GM21423 (cell line): ENCODE measurements around the gene ARHGEF28.

Experiments used
- ATAC-seq: cut with Tn5 transposase; IDR thresholded peaks from one replicate; pipeline ENCODE4 v1.9.1; 2021; ENCODE audit warnings: mild to moderate bottlenecking, moderate library complexity; ENCODE audit not compliant: unreplicated experiment

The ARHGEF28 gene

DNA sequence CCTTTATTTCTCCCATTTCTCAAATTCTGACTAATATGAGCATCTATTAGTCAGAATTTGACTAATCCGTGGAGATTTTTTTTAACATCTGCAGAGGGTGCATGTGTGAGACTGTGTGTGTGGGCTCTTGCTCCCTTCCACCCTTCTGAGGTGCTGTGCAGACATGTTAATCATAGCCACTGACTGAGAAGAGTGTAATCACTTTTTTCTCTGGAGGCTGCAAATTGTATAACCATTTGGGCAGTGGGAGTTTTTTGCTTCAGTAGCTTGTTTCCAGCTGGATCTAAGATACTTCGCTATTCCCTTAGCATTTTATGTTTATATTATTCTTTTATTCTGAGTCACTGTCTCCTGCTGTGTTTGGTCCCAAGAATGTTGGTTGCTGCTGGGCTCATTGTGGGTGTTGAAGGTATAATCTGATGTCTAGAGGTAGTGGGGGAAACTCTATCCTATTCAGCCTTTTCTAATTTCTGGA, 66.2 kb downstream of the ARHGEF28 start:
- no peak for ATAC-seq

DNA sequence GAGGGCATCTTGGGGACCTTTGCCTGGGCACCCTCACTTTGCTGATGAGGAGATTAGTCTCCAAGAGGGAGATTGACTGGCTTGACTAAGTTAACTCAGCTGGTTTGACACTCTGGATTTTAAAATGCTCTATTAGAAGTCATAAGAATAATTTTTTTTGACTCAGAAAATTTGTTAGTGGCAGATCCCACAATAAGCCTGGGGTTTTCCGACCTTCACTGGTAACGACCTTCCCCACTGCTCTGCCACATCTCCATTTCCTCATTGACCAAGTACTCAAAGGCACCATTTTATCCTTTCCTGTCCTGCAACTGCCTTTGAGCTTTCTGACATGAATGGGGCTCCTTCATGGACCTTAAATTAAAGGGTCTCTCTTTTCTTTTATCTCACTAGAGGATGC, 67.0 kb downstream of the ARHGEF28 start:
- ATAC-seq = no peak

DNA sequence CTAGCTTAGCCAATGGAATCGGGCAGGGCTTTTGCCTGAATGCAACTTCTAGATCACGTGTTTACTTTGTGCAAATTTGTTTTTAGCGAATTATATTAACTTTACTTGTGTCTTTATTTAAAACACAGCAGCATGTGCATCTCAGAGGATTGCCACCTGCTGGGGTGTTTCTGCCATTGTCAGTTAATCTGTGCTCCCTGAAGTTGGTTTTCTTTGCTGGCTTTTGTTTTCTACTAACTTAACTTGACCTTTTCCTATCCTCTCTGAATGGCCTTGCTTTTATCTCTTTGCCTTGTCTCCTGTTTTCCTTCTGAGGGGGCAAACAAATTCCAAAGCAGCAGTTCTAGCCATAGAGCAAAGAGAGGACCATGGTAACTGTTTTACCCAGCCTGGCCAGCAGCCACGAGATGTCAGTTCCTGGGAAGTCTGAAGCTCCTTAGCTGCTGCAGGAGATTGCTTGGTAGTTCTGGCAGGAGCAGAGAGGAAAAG, 67.6 kb downstream of the ARHGEF28 start:
- ATAC-seq = peak; percentile 7

DNA sequence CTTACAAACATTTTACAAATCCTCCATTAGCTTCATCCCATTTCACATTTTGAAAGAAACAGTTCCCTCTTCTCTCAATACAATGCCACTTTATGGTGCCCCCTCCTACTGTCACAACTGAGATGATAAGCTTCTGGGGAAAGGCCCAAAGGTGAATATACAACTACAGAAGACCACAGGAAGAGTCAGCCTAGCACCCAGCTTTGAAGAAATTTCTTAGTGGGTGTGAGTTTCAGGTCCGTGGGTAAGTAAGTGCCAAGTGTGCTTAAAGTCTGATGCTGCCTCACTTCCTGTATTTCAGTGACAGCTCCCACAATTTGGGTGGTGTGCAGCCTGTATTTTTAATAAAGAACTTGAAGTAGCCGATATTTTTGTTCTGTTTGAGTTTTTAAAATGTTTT, 68.1 kb downstream of the ARHGEF28 start:
- peak; percentile 92 for ATAC-seq

DNA sequence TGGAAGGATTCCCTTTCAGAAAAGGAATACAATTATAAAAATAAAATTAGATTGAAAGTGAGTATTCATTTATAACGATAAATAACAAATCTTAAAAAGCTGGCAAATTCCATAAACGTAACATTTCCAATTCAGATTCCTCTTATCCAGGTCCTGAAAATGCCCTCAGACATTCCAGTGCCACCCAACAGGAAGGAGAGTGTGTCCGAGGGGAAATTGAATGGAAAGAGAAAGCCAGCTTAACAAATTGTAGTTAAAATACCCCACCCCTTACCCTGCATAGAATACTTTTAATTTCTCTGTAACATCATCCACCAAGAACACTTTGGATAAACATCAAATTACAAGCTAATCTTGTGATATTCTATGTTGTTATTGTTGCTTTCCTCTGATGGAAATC, 72.0 kb downstream of the ARHGEF28 start:
- no peak for ATAC-seq

DNA sequence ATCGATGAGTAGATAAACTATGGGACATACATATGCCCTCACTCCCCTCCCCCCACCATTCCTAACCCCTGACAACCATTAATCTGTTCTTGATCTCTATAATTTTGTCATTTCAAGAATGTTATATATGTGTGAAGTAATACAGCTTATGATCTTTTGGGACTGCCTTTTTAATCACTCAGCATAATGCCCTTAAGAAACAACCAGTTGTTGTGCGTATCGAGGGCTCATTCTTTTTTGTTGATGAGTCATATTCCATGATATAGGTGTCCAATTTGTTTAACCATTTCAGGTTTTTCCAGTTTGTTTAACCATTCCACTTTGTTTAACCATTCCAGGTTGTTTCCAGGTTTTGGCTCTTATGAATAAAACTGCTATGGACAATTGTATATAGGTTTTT, 75.6 kb downstream of the ARHGEF28 start:
- ATAC-seq = no peak

DNA sequence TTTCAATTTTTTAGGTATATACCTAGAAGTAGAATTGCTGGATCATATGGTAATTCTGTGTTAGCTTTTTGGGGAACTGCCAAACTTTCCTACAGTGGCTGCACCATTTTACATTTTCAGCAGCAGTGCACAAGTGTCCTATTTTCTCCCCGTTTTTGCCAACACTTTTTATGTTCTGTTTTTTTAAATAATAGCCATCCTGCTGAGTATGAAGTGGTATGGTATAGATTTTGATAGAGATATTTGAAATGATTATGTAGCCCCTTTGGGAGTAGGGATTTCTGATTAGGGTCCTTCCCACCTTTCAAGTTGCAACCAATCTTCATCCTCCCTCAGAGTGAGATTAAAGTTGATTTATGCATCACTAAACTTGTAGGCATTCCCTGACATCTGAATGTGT, 76.5 kb downstream of the ARHGEF28 start:
- ATAC-seq = no peak

DNA sequence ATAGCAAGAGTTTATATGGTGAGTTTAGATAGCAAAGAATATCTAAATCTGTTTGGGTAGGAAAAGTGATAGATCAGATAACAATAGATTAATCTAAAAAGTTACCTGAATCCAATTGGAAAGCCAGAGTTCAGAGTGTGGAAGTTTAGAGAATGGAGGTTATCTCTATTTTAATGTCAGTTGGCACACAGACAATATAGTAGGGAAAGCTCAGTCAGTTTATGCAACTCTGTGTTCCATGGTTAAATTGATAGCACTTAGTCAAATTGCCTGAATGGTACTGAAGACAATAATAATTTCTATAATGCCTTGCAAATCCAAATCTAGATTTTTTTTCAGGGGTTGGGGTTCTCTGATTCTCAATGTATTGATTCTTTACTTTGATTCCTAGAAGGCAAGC, 77.0 kb downstream of the ARHGEF28 start:
- ATAC-seq = no peak

DNA sequence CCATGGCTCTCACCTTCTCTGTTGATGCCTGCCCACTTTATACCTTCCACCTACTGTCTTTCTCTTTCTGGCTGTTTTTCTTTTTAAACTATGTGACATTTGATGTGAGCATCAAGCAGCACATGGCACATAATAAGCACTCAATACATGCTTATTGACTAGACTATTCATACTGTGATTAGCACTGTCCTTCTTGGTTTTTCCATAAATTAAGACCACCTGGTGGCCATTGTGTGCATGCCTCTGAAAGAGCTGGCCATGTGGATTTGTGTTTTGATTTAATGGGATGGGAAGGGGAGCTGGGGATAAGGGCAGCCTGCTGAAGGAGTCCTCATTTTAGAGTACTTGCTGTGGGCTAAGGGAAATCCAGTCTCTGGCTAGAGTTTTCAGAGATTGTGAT, 79.4 kb downstream of the ARHGEF28 start:
- no peak for ATAC-seq

DNA sequence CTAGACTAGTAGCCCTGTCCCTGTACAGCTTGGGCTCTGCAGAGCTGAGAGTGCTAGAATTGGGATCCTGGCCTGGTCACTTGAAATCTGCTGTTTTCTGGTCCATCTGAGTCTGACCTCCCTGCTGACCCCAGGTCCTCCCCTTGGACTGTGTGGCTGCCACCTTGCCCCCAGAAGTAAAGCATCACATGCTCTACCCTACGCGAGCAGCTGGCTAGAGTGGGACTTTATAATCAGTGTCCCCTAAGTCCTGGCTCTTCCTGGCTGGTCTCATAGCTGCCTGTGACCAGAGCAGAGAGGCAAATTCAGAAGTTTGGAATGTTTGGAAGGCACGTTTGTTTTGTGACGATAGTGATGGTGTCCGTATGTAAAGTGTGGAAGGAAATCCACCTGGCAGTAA, 81.0 kb downstream of the ARHGEF28 start:
- ATAC-seq = no peak

DNA sequence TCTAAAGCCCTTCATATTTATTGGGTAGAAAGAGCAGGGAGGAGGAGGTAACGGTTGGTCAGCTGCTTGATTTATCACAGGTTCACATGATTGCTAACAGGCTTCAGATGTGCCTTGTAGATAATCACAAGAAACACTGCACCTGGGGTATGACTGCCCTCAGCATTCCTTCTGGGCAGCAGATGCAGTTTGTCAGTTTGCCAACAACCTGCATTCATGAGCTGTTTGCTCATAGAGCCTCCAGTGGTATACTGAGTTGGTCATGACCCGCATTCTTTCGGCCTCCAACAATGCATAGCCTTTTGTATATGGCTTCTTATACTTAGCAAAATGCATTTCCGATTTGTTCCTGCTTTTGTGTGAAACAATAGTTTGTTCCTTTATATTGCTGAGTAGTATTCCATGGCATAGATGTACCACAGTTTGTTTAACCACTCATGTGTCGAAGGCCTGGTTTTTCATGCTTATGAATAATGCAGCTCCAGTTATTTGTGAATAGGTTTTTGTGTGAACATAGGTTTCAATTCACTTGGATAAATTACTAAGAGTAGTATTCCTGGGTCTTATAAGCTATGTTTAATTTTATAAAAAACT, 83.6 kb downstream of the ARHGEF28 start:
- ATAC-seq = no peak

DNA sequence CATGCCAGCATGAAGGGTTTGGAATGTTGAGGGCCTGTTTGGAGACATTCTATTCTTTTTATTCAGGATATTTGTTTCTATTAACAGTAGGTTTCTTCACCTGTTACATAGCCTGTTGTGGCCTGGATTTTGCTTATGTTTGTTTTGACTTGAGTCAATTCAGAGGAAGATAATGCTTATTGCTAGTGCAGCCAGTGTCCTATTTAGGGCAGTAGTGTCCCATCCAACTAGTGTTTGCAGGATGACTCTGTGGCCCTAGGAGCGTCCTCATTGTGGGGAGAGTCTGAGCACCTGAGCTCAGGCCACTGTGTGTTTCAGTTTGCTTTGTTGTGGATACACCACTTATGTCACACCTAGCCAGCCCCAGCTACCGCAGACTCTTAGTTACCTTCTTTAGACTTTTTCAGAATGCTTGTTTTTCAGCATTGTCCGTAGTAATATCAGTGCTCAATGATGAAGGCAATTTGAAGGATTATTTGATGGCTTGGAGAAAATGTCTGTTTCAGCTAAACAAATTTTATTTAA, 90.3 kb downstream of the ARHGEF28 start:
- ATAC-seq = no peak

DNA sequence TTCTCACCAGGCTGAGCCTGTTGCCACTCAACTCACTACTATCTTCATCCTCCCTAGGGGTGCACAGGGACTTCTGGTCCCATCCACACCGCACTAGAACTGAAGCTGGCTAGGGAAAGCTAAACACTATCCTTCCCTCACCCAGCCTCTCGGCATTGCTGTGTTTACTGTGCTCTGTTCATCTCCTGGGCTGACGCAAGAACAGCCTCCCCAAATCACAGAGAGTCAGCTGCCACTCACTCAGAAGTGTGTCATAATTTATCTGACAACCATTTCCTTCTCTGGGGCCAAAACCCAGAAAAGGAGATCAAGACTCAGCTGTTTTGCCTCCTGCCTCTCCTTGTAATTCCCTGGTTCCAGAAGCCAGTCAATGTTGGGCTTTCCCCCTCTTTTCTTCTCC, 92.8 kb downstream of the ARHGEF28 start:
- no peak for ATAC-seq

DNA sequence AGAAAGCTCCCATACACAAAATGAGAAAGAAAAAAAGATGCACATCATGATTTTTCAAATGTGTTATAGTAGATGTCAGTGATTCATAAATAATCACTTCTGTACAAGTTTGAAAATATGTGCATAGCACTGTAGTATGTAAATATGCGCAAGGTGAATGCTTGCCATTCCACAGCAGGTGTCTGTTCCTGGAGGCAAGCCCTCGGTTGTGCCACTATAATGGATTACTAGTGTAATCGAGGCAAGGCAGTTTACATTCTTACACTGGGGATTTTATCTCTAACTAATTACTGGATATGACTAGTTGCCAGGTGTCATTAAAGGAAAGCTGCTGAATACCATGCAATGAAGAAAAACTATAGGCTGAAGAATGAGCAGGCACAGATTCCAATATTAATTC, 93.6 kb downstream of the ARHGEF28 start:
- no peak for ATAC-seq

DNA sequence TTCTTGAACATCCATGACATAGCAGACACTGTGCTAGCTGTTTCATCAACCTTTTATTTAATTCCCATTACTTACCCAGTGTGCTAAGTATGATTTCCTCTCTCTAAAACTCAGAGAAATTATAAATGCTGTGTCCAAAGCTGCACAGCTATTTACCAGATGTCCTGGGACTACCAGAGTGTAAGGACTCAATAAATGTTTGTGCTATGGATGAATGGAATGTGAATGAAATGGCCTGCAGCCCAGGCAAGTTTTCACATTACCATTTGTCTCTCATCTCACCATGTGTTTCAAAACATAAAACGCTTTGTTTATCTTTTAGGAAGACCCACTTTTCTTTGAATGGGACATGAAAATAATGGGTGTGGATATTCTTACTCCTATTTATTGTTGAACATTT, 96.2 kb downstream of the ARHGEF28 start:
- no peak for ATAC-seq

DNA sequence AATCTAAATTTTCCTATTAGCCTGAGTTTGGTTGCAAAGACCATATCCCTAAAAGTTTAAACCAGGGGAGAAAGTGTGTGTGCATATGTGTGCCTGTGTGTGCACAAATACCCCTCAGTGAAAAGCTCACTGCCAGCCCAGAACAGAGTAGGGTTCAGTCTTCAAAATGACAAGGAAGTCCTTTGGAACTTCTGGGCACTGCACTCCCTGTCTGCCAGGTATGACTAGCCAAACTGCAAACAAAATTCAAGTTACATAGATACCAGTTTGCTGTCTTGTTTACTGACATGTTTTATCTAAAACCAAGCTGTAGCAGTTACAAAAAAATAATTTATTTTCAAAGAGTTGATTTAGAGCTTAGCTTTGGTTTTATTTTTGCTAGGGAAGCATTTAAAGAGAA, 100.1 kb downstream of the ARHGEF28 start:
- ATAC-seq = no peak

DNA sequence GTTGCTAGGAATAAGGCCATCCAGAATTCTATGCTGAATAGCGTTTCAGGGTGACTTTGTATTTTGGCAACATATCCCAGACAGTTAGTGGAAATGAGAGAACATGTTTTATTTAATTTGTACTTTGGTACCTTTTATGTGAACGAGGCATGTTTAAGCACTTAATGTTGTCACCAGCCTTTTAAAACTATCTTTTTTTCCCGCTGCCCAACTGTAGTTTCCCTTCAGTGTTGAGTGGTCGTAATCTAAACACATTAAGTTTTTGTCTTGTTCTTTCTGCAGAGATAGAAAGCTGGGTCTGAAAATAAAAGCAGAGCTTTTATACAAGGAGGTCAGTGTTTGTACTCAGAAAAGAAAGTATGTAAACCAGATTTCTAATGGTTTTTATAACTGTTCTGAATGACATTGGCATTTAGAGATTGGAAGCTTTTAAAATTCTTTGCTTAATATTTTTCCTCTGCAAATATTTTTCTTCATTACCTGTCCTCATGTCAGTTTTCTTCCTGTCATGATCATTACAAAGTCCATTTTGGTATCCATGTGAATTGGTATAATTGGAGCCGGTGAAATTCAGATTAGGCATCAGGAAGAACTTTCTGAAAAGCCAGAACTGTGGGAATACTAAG, 100.7 kb downstream of the ARHGEF28 start:
- no peak for ATAC-seq

DNA sequence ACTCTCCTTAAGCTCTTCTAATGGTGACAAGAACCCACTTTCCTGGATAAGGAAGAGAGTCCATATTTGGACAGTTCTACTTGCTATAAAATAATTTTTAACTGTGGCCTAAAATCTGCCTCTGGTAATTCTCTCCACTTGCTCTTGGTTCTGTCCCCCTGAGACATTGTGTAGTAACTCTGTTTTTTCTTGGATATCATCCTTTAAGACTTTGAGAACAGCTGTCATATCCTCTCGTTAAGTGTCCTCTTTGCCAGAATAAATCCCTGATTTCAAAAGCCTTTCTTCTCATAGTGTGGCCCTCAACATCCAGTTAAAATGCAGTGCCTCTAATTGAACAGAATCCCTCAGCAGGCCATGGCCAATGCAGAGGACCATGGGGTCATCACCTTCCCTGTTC, 101.5 kb downstream of the ARHGEF28 start:
- ATAC-seq = no peak

DNA sequence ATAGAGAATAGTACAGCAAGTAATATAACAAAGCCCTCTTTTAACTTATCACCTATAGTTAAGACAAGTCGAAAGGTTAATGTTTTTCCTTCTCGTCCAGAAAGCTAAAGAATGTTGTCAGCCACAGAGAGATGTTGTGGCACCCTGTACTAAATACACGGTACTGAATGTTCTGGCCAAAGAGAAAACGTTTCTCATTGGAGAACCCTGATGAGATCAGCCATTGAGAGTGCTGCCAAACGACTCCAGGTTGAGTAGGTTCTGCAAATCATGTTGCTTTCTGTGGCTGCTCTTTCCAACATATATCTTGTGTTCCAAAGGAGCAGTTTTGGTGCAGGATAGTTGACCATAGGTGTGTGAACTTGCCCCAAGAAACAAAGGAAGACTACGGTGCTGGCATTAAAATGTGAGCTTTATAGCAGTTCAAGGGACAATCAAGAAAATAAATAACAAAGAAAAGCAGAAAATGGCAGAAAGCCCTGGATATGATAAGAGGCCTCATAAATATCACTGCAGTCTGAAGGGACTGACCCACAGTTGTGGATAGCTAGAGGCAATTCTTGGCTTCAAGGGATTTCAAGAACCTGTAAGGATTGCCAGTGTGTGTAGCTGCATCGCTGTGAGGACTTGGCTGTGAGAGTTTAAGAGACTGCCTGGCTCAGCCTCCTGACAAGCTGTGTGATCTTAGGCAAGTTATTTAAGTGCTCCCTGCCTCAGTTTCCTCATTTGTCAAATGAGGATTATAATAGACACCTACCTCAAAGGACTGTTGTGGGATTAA, 102.7 kb downstream of the ARHGEF28 start:
- ATAC-seq = no peak

DNA sequence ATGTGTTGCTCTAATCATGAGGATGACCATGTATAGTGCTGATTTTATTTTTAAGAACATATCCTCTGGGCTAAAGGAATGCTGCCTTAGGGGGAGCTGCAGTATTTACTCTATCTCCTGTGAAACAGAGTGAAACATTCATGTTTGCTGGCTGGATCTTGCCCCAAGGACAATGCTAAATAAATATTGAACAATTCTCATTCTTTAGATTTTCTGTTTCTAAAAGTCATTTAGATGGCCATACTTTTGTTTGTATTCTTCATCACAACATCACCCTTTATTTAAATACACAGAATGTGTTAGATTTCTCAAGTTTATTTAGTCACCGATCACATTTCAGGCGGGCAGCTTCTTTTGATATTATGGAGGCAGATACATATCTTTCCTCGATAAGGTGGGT, 103.3 kb downstream of the ARHGEF28 start:
- no peak for ATAC-seq

DNA sequence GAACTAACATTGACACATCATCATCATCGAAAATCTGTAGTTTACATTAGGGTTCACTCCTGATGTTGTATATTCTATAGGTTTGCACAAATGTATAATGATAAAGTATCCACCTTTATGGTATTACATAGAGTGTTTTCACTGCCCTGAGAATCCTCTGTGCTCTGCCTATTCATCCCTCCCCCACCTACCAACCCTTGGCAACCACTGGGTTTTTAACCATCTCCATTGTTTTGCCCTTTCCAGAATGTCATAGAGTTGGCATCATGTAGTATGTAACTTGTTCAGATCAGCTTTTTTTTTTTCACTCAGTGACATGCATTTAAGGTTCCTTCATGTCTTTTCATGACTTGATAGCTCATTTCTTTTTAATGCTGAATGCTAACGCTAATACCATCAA, 106.0 kb downstream of the ARHGEF28 start:
- no peak for ATAC-seq

DNA sequence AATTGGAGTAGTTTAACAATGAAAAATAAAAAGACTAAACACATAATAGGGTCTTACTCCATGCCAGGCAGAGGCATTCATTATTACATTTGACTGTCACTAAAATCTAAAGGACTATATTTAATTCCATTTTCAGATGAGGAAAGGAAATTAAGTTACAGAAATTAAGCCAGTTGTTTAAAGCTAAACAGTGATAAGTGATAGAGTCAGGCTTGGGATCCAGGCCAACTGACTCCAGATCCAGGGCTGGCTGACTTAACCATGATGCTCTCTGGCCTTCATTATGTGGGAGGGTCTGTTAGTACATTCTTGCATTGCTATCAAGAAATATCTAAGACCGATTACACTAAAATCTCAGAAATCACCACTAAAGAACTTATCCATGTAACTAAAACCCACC, 107.2 kb downstream of the ARHGEF28 start:
- ATAC-seq = no peak
